HepG2 (cell line): Measurements from ENCODE around the gene SS18L1. TPM values are rescaled to one million over a fixed set of nuclear protein-coding genes. Genes with fewer than 3 reads are reported as not detected.
A peak's percentile ranks its signal among the peaks of the same experiment; 100 is the strongest.

Source experiments
- ARID4A ChIP-seq: sonication (generic); formaldehyde crosslinking; IDR thresholded peaks from 2 replicates; pipeline ENCODE4 v1.5.0; 2020; ENCODE audit warnings: mild to moderate bottlenecking, missing genetic modification reagents, borderline replicate concordance
- BRD4 ChIP-seq: sonication (generic); formaldehyde crosslinking; IDR thresholded peaks from 2 replicates; pipeline ENCODE4 v1.4.0; 2020; ENCODE audit warnings: missing genetic modification reagents
- CBX2 ChIP-seq, 2 experiments: fragments of 200-600 bp in 1 of 2; sonication (generic); formaldehyde crosslinking in 1 of 2; IDR thresholded peaks; 2 replicates each; pipeline versions ENCODE4 v1.7.0 to v1.8.1; 2018 to 2022; ENCODE audit warnings: low read depth in 2 of 2, low read length in 1 of 2, mild to moderate bottlenecking in 1 of 2, missing genetic modification reagents in 1 of 2
- HES4 ChIP-seq: sonication (generic); formaldehyde crosslinking; IDR thresholded peaks from 2 replicates; pipeline ENCODE4 v1.9.0; 2021; ENCODE audit warnings: mild to moderate bottlenecking, missing genetic modification reagents, borderline replicate concordance
- MIER2 ChIP-seq: IDR thresholded peaks from 2 replicates; pipeline ENCODE4 v1.6.1; 2016; ENCODE audit warnings: missing biosample characterization, missing genetic modification reagents
- MIER3 ChIP-seq: IDR thresholded peaks from 2 replicates; pipeline ENCODE4 v1.6.1; 2016; ENCODE audit warnings: missing compliant biosample characterization, borderline replicate concordance
- MXD3 ChIP-seq: IDR thresholded peaks from 2 replicates; pipeline ENCODE4 v1.6.1; 2016; ENCODE audit warnings: mild to moderate bottlenecking, missing biosample characterization, missing genetic modification reagents
- PATZ1 ChIP-seq: sonication (generic); formaldehyde crosslinking; IDR thresholded peaks from 2 replicates; pipeline ENCODE4 v1.4.0; 2020; ENCODE audit warnings: missing genetic modification reagents
- TFDP1 ChIP-seq: IDR thresholded peaks from 2 replicates; pipeline ENCODE4 v1.6.1; 2016; ENCODE audit warnings: missing compliant biosample characterization, missing genetic modification reagents, borderline replicate concordance
- UBTF ChIP-seq: sonication (generic); formaldehyde crosslinking; IDR thresholded peaks from 2 replicates; pipeline ENCODE4 v1.4.0; 2020; ENCODE audit warnings: mild to moderate bottlenecking, missing genetic modification reagents
- ZIK1 ChIP-seq: sonication (generic); formaldehyde crosslinking; IDR thresholded peaks from 2 replicates; pipeline ENCODE4 v1.5.0; 2020; ENCODE audit warnings: mild to moderate bottlenecking, low read depth, missing genetic modification reagents, borderline replicate concordance
- ZNF33B ChIP-seq: sonication (generic); formaldehyde crosslinking; IDR thresholded peaks from 2 replicates; pipeline ENCODE4 v1.5.1; 2020; ENCODE audit warnings: mild to moderate bottlenecking, missing genetic modification reagents
- ZNF530 ChIP-seq: sonication (generic); formaldehyde crosslinking; IDR thresholded peaks from 2 replicates; pipeline ENCODE4 v1.5.0; 2020; ENCODE audit warnings: low read depth, mild to moderate bottlenecking, missing genetic modification reagents
- ZNF576 ChIP-seq: sonication (generic); formaldehyde crosslinking; IDR thresholded peaks from 2 replicates; pipeline ENCODE4 v1.4.0; 2020; ENCODE audit warnings: mild to moderate bottlenecking, missing genetic modification reagents
- ZNF598 ChIP-seq: sonication (generic); formaldehyde crosslinking; IDR thresholded peaks from 2 replicates; pipeline ENCODE4 v1.5.1; 2020; ENCODE audit warnings: mild to moderate bottlenecking, missing genetic modification reagents, borderline replicate concordance
- polyA plus RNA-seq, 8 experiments: library from polyadenylated mRNA; depleted of rRNA in 3 of 8; stranded (reverse) in 7 of 8; unstranded in 1 of 8; fragments of >200 nt; fragmentation: Illumina TruSeq in 4 of 8; extraction: Trizol in 4 of 8; gene quantifications; 2 replicates each; pipeline versions ENCODE4 v1.2.1 to v1.2.3, GENCODE V29; 2011 to 2016; ENCODE audit warnings: low read depth in 4 of 8, missing spikeins in 1 of 8, mixed read lengths in 1 of 8; ENCODE audit not compliant: insufficient read depth in 1 of 8
- total RNA-seq, 5 experiments: library from RNA; depleted of rRNA; stranded (reverse); fragments of >200 nt; fragmentation: Illumina TruSeq; extraction: Trizol; gene quantifications; 2 replicates each; pipeline ENCODE4 v1.2.3, GENCODE V29; 2016; ENCODE audit warnings: low read depth in 1 of 5

SS18L1 gene
- total and polyA plus RNA-seq, 2 of the 13 experiments (the other 11 are each of a cell fraction or from before 2014, with no cell fraction given) = 17.8 to 27.6 TPM

GRCh38 chr20:62227977-62228958 lies 84.7 kb downstream of the SS18L1 start (continued):
- TF ChIP-seq ARID4A (CRISPR knock-in tag) = peak; percentile 30; the same call in 1 of the 2 replicates
- 0 out of 2 replicates have a peak, but pooled peaks have one; percentile 44 for TF ChIP-seq MXD3 (CRISPR knock-in tag)
- 0 out of 2 replicates have a peak, but pooled peaks have one; percentile 23 for TF ChIP-seq PATZ1
- TF ChIP-seq ZIK1 = no peak
- 0 out of 2 replicates have a peak, but pooled peaks have one; percentile 65 for TF ChIP-seq ZNF576 (CRISPR knock-in tag)
- 0 out of 2 replicates have a peak, but pooled peaks have one; percentile 60 for TF ChIP-seq BRD4 (CRISPR knock-in tag)
- TF ChIP-seq MIER2 (CRISPR knock-in tag) = peak; percentile 48; the same call in 1 of the 2 replicates
- TF ChIP-seq TFDP1 (CRISPR knock-in tag) = peak; percentile 56; the same call in 1 of the 2 replicates
- TF ChIP-seq CBX2 (IDR thresholded peaks at IDR 0.05; ENCODE audit: low read depth, low read length) = no peak
- no peak for TF ChIP-seq CBX2 (CRISPR knock-in tag; IDR thresholded peaks at IDR 0.05; ENCODE audit: low read depth)
- TF ChIP-seq ZNF33B = peak; percentile 71; the same call in 1 of the 2 replicates
- TF ChIP-seq MIER3 = no peak
- TF ChIP-seq ZNF530 = no peak
- TF ChIP-seq ZNF598 (CRISPR knock-in tag) = no peak
- 0 out of 2 replicates have a peak, but pooled peaks have one; percentile 16 for TF ChIP-seq HES4 (CRISPR knock-in tag)
- peak; percentile 5; the same call in 1 of the 2 replicates for TF ChIP-seq UBTF (CRISPR knock-in tag)
